Measurements from ENCODE around the gene EEA1.

EEA1 gene

DNA sequence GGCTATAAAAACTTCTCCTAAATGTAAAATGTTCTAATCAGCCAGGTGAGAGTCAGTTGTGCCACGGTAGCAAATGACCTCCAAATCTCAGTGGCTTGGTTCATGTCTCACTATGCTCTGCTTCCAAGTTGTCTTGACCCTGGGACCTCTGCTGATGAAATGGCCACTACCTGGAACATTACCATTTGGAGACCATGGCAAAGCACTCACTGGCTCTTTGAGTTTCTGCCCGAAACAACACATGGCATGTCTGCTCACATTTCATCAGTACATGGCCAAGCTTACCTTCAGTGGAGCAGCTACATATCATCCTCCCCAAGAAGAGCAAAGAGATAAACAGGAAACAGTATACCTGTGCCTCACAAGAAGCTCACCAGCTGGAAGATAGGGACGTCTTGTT lies 186.1 kb downstream of the EEA1 start:
- H3K4me3 ChIP-seq (ENCODE audit: low read depth, low read length), result no peak overlapping the region
- TF ChIP-seq, protein P1, sequence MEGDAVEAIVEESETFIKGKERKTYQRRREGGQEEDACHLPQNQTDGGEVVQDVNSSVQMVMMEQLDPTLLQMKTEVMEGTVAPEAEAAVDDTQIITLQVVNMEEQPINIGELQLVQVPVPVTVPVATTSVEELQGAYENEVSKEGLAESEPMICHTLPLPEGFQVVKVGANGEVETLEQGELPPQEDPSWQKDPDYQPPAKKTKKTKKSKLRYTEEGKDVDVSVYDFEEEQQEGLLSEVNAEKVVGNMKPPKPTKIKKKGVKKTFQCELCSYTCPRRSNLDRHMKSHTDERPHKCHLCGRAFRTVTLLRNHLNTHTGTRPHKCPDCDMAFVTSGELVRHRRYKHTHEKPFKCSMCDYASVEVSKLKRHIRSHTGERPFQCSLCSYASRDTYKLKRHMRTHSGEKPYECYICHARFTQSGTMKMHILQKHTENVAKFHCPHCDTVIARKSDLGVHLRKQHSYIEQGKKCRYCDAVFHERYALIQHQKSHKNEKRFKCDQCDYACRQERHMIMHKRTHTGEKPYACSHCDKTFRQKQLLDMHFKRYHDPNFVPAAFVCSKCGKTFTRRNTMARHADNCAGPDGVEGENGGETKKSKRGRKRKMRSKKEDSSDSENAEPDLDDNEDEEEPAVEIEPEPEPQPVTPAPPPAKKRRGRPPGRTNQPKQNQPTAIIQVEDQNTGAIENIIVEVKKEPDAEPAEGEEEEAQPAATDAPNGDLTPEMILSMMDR (IDR thresholded peaks at IDR 0.05; ENCODE audit: borderline replicate concordance, insufficient read depth, low read depth, low read length), result no peak

DNA sequence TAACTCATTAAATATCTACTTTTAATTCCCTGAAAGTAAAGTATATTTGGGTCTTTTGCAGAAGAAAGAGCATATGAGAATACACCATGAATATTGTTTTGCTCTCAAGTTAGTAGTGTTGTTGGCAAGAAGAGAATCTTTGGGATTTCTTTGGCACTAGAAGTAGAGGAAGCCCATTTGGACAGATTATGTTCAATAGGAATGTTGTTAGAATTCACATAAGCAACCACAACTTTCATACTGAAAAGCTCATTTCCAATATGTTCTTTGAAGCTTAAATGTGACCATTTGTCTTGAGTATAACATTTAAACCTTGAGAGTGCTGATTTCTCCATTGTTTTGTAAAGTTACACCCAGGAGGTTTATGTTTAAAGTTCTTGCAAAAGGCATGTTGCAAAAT lies 188.7 kb downstream of the EEA1 start:
- no peak overlapping the region for H3K4me3 ChIP-seq (ENCODE audit: low read depth, low read length)
- TF ChIP-seq, protein P1 (IDR thresholded peaks at IDR 0.05; ENCODE audit: borderline replicate concordance, insufficient read depth, low read depth, low read length), result no peak

DNA sequence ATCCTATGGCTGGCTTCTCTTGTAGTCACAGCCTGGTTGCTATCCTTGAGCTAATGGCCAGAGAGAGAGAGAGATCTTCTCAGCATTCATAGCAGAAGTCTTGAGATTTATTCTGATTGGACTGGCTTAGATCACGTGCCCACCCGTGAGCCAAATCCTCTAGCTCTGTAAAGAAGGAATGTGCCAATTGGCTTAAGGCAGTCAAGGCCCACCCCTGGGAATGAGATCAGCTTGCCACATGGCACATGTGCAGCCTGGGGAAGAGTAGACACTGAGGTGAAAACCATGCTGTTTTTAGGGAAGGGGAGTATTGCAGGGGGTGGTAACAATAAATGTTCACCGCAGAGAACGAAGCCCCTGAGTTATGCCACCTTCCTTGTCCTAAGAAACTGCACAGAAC lies 190.0 kb downstream of the EEA1 start:
- TF ChIP-seq, protein P1 (IDR thresholded peaks at IDR 0.05; ENCODE audit: borderline replicate concordance, insufficient read depth, low read depth, low read length), result no peak
- no peak overlapping the region for H3K4me3 ChIP-seq (ENCODE audit: low read depth, low read length)

DNA sequence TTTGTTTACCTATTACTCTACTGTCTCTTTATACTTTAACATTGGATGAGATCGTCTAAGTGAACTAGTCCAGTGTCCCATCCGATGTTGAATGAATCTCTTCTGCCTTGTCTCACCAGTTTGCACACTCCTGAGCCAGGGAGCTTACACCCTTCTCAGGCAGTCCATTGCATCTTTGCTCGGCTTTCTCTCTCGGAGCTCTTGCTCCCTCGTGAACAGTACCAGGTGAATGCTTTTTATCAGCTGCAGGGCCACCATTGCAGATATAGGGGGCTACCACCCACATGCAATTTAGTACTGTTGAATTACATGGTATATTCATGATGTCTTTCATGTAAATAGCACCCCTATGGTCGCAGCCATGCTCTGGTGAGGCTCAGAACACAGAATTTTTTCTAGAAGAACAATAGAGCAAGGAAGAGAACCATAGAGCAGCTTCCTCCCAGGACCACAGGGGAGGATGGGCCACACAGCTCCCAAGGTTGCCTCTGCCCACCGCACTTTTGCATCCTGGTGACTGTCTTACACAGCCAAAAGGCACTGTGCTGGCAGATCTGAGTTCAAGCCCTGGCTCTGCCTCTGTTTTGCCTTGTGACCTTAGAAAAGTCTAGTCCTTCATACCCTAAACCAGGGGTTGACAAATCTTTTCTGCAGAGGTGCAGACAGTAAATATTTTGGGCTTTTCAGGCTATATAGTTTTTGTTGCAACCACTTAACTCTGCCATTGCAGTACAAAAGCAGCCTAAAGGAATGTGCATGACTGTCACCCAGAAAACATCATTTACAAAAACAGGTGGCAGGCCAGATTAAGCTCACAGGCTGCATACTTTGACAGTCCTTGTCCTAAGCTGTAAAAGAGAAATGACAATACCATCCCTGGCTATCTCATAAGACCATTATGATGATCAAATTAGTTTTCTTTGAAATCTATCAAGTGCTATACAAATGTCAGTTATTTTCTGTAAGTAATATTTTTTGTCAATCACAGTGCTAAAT lies 190.9 kb downstream of the EEA1 start:
- TF ChIP-seq, protein P1 (IDR thresholded peaks at IDR 0.05; ENCODE audit: borderline replicate concordance, insufficient read depth, low read depth, low read length), result no peak
- H3K4me3 ChIP-seq (ENCODE audit: low read depth, low read length), result no peak overlapping the region

DNA sequence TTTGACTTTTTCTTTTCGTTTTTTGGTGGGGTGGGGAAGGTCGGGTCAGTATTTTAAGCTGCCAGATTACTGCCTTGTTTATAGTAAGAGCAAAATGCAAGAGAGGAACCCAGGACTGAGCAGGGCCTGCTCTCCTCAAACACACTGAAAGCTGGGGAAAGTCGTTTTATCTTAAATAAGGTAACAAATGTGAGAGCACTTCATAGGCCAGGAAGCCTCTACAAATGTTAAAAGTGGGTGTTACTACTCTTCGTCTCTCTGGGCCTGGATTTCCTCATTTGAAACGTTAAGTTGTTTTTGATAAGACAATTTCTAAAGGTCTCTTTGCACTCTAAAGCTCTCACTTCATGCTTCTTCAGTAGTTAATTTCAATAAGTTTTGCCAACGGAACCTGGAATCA lies 192.5 kb downstream of the EEA1 start:
- TF ChIP-seq, protein P1 (IDR thresholded peaks at IDR 0.05; ENCODE audit: borderline replicate concordance, insufficient read depth, low read depth, low read length), result no peak
- H3K4me3 ChIP-seq (ENCODE audit: low read depth, low read length), result no peak overlapping the region

DNA sequence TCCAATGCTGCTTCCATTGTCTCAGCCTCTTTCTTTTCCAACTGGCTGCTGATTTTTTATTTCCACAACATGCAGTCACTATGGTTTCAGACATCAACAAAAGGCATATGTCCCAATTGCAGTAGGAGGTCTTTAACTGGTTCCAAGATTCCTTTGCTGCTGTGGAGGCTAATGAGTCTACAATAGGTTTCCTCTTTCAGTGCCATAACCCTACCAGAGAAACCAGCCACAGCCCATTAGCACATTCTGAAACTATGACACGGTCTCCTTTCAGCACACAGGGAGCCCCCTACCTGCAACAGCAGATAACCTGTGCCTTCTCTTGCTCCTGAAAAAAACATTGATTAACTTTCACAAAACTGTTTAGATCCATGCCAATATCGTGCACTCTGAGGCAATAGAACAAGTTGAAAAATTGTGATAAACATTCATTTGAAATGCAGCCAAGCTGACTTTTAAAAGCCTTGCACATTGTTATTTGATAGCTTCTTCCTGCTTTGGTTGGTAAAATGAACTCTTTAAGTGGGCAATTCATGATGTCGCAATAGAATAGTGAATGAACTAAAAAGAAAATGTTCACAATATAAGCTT lies 193.9 kb downstream of the EEA1 start:
- no peak overlapping the region for H3K4me3 ChIP-seq (ENCODE audit: low read depth, low read length)
- TF ChIP-seq, protein P1 (IDR thresholded peaks at IDR 0.05; ENCODE audit: borderline replicate concordance, insufficient read depth, low read depth, low read length), result no peak
